Skeletal muscle cell (primary cell): ENCODE results near the gene ADGRG4.
A peak's percentile ranks its signal among the peaks of the same experiment; 100 is the strongest.
"Not testable (repeated sequence)": the region's sequence is repeated elsewhere in the genome, so short reads cannot be mapped to it uniquely, and the experiment has no call there.

Experiments used
- DNase-seq: peaks from one replicate; pipeline ENCODE4 v3.0.0-alpha.2; 2010; ENCODE audit warnings: low read depth
- H3K4me3 ChIP-seq: 2 replicates; pipeline ENCODE4 v1.5.1; 2011; ENCODE audit warnings: low read depth, mild to moderate bottlenecking, control low read depth, low read length, moderate library complexity

Gene ADGRG4, protein sequence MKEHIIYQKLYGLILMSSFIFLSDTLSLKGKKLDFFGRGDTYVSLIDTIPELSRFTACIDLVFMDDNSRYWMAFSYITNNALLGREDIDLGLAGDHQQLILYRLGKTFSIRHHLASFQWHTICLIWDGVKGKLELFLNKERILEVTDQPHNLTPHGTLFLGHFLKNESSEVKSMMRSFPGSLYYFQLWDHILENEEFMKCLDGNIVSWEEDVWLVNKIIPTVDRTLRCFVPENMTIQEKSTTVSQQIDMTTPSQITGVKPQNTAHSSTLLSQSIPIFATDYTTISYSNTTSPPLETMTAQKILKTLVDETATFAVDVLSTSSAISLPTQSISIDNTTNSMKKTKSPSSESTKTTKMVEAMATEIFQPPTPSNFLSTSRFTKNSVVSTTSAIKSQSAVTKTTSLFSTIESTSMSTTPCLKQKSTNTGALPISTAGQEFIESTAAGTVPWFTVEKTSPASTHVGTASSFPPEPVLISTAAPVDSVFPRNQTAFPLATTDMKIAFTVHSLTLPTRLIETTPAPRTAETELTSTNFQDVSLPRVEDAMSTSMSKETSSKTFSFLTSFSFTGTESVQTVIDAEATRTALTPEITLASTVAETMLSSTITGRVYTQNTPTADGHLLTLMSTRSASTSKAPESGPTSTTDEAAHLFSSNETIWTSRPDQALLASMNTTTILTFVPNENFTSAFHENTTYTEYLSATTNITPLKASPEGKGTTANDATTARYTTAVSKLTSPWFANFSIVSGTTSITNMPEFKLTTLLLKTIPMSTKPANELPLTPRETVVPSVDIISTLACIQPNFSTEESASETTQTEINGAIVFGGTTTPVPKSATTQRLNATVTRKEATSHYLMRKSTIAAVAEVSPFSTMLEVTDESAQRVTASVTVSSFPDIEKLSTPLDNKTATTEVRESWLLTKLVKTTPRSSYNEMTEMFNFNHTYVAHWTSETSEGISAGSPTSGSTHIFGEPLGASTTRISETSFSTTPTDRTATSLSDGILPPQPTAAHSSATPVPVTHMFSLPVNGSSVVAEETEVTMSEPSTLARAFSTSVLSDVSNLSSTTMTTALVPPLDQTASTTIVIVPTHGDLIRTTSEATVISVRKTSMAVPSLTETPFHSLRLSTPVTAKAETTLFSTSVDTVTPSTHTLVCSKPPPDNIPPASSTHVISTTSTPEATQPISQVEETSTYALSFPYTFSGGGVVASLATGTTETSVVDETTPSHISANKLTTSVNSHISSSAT (N-terminal part only)

DNA sequence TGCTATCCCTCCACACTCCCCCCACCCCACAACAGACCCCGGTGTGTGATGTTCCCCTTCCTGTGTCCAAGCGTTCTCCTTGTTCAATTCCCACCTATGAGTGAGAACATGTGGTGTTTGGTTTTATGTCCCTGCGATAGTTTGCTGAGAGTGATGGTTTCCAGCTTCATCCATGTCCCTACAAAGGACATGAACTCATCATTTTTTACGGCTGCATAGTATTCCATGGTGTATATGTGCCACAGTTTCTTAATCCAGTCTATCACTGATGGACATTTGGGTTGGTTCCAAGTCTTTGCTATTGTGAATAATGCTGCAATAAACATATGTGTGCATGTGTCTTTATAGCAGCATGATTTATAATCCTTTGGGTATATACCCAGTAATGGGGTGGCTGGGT lies at the start of gene ADGRG4:
Gene ADGRG4 (plus strand): TSS at position 243 of the 400 bp plus-strand sequence. CDS start 7,815 bp downstream, outside the sequence.
- not testable (repeated sequence) for H3K4me3 ChIP-seq, DNase-seq

DNA sequence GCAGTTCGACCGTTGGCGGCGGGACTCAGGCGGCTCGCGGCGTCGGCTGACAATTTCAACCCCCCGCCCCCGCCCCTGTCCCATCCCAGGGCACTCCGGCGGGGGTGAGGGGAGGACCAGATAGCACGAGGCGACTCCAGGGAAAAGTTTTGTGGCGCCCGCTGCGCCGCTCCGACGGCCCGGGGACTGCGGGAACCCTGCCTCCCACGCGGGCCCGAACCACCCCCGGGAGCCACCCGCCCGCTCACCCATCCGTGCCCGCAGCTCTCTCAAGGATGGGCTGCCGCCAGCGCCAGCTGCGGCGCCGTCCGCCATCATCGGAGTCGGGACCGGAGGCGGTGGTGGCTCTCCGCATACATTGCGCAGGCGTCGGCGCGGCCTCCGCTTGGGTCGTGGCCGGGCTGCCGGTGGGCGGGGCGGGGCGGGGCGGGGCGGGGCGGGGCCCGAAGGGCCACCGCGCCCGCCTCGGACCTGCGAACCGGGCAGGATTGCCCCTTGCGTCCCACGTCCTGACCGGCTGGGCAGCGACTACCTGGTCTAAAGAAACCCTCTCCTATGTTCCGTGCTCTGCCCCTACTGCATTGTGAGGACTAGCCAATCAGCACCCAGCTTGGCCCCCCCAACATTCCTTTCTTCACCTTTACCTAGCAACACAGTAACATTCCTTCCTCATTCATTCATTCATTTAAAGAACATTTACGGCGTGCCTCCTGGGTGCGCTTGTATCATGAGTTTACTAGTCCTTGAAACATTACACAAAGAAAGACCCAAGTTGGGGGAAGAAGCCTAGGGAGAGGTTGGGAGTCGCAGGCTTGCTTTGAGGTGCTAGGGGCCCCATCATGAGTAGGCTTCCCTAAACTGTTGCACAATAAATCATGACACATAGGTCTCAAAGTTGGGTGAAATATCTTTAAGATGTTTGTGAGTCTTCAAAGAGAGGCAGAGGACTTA lies 49.4 kb upstream of the ADGRG4 start, which contains the start of gene MAP7D3:
Gene MAP7D3 (minus strand): TSS at position 360 of the 951 bp plus-strand sequence. CDS start 42 bp downstream, at position 318.
- peak within 1 kb of the TSS; percentile 65 for H3K4me3 ChIP-seq
- no peak for DNase-seq

DNA sequence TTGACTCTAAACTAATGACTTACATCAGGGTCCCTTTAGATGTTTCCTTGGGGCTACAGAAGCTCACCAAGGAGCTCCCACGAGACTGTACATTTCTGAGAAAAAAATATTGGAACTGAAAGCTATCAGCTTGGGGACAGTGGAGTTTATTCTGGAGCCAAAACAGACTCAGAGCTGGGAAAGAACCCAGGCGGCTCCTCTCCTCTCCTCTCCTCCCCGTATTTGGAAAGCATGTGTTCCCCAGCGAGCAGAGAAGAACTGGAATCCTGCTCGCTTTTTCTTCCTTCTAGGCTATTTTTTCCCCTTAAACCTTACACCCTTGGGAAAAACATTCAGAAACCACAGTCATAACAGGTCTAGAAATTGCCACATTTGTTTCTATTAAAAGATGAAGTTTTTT lies 45.2 kb upstream of the ADGRG4 start:
- no peak for DNase-seq
- no peak overlapping the region for H3K4me3 ChIP-seq

DNA sequence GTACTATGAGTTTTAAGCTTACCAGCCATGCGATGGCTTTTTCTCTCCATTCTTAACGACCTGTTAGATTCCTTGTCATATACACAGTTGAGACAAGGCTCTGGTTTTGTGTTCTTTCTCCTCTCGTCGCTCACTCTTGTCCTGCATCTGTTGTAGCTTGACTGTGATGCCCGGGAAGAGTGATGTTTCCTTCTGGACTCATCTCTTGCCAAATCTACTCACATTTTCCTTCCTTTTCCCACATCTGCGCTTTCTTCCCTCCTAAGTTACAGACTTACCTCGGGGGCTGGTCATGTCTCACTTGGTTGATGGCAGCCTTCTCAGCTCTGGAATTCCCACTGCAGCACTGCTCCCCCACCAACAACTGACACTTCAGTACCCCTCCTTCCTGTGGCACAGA lies 44.7 kb upstream of the ADGRG4 start:
- H3K4me3 ChIP-seq, result no peak overlapping the region
- no peak for DNase-seq

DNA sequence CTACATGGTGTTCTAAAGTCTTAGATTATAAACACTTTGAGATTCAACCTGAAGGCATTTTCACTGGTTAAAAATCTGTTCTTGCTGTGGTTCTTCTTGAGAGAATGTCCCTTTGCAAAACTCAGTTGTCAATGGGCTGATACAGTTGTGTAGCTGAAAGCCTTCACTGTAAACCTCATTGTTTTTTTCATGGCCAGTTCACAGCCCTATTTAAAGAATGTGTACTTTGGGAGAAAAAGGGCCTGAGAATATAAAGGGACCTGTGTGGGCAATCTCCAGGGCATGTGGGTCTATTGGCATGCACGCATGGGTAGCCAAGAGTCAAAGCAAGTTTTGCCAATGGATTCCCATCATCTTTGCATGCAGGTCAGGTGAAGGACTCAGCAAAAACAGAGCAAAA lies 41.8 kb upstream of the ADGRG4 start:
- no peak for DNase-seq
- H3K4me3 ChIP-seq, result no peak overlapping the region

DNA sequence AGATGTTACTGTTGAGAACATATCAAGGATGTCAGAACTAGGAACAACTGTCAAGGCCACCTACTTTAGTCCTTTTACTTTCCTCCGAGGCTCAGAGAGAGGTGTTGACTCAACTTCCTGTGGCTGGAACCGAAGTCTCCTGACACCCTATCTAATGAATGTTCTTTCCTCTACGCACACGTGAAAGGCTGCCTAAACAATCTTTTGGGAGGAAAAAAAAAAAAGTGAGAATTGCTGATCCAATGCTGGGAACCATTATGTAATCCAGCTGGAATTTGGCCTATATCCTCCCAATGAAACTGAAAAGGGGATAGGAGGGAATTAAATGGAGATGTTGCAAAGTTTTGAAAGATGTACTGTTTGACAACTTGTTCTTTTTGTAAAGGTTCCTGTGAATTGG lies 41.2 kb upstream of the ADGRG4 start:
- peak; percentile 43 for DNase-seq

DNA sequence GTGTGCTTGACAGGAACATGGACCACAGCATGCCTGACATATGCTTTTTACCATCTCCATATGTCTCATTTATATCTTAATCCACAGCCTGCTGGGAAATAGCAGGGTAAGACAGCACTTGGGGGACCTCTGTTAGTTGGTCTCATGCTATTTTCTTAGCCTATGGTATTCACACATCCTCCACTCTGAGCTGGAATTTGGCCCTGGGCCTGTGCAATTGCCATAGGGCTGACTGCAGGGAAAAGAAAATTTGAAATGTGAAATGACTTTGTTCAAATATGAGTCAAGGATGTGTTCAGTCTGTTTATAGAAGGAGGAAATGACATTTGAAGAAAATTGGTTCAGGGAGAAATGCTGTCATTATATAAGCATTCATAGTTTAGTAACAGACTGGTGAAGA lies 40.0 kb upstream of the ADGRG4 start:
- peak; percentile 73 for DNase-seq
- no peak overlapping the region for H3K4me3 ChIP-seq

More for the DNA sequence above, 41.2 kb upstream of the ADGRG4 start:
- no peak overlapping the region for H3K4me3 ChIP-seq

DNA sequence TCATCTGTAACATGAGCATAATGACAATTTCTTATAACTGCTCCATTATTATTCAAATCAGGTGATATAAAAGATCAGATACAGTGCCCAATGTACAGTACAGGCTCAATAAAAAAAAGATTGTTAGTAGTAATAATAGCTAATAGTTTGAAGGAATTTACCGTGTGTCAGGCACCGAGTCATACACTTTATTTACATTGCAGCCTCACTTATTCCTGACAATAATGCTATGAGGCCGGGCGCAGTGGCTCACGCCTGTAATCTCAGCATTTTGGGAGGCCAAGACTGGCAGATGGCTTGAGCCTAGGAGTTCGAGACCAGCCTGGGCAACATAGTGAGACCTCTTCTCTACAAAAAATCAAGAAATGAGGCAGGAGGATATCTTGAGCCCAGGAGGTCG lies 39.4 kb upstream of the ADGRG4 start:
- no peak for DNase-seq
- H3K4me3 ChIP-seq, result no peak overlapping the region

DNA sequence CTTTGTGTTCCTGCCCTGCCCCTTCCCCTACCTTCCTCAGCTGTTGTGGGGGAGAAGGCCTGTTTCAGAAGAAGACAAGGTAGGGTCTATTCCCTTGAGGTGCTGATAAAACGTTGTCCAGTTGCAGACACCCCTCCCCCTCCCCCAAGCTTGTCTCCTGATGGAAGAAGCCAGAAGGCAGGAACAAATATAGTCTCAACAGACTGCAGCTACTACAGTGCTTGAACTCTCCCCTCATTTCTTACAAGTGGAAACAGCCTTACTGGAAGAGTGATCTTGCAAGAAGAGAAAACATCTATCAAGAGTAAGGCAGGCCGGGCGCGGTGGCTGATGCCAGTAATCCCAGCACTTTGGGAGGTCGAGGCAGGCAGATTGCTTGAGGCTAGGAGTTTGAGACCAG lies 38.5 kb upstream of the ADGRG4 start:
- no peak for DNase-seq
- H3K4me3 ChIP-seq, result no peak overlapping the region

DNA sequence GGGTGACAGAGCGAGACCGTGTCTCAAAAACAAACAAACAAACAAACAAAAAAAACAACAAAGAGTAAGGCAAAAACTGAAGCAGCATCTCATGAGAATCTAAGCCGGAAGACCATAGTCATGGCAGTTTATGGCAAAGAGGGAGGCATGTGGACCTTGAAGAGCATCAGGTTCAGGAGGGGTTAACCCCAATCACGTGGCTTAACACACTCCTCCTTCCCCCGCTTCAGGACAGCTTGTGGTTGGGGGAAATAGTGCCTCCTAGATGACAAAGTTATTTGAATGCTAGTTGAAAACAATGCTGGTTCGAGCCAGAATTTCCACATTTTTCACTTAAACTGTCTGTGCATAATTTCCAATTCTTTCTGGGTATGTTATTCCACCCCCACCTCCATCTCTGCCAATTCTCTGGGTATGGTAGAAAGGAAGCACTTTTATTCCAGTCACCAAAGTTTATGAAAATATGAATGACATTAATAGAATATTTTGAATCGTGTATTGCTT lies 37.9 kb upstream of the ADGRG4 start:
- no peak overlapping the region for H3K4me3 ChIP-seq
- DNase-seq, result no peak

DNA sequence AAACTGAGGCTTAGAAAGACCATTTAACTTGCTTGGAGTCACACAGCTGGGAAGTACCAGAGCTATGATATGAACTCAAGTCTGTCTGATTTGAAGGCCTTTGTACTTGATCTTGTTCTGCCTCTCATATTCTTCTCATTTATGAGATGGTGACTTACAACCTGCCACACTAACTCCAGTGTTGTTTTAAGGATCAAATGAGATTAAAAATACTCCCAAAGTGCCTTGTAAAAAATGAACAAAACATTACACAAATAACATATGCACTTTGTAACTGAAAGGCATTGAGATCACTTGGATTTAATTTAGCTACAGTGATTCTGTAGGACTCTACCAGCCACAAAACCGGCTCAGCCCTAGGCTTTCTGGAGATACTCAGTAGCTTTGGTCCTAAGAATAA lies 33.9 kb upstream of the ADGRG4 start:
- DNase-seq, result no peak
- H3K4me3 ChIP-seq, result no peak overlapping the region

DNA sequence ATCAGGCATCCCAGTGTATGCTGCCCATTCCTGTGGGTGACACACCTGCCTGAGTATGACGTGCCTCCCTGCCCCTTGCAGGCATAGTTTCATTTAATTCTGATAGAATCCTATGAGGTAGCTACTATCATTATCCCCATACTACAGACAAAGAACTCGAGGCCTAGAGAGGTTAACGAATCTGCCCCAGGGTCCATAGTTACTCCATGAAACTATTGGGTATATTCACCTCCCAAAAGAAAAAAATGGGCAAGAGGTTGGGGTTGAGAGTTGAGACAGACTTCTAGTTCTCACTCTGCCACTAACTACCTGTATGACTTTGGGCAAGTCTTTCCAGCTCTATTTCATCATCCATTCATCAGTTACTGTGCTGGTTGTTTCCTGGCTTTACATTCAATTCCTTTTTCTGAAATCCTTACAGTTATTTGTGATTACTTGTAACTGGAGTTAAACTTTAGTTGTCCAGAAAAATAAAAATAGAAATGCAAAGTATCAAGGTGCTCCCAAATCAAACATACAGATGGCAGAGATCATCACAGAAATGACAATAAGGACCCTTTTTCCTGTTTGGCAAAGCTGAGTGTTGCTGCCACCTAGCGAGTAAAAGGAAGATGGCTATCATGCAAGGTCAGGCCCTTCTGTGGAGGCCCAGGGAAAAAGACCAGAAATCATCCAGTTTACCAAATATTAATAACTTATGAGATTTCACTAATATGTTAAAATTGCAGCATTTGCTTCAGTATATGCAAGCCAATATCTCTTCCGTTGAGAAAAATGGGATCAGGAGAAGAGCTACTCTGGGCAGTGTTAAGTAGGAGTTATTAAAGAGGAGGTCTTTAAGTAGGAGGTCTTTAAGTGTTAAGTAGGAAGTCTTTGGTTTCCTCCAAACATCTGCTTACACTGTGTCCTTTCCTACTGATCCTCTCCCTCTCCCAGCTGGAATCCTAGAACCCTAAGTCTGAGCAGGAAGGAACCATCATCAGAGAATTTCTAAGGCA lies 32.4 kb upstream of the ADGRG4 start:
- no peak overlapping the region for H3K4me3 ChIP-seq
- no peak for DNase-seq

DNA sequence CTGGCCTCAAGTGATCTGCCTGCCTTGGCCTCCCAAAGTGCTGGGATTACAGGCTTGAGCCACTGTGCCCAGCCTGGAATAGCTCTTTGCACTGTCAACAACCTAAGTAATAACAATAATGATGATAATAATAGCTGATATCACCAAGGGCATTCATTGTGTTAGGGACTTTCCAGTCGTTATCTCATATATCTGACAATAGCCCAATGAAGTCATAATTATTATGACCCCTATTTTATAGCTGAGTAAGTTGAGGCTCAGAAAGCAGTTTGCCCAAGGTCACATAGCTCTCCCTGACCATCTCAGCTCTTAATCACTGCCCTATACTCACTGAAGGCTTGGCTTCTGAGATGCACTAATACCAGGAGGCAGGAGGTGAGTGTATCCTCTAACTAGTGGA lies 30.8 kb upstream of the ADGRG4 start:
- DNase-seq, result no peak
- no peak overlapping the region for H3K4me3 ChIP-seq

DNA sequence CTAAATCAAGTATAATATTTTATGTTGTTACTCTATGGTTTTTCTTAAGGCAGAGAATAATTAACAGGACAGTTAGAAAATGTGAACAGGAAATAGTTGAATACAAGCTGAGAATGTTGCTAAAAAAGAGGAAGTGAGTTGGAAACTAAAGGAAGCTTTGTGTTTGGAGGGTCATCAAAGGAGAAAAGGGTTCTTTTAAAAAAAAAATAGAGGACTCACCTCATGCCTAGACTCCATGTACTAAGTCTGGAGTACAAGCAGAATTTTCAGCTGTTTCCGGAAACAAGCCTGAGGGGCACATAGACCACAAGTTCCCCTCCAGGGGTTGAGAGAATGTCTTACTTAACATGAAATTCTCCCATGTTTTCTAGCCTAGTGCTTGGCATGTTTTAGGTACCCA lies 29.5 kb upstream of the ADGRG4 start:
- H3K4me3 ChIP-seq, result no peak overlapping the region
- no peak for DNase-seq

DNA sequence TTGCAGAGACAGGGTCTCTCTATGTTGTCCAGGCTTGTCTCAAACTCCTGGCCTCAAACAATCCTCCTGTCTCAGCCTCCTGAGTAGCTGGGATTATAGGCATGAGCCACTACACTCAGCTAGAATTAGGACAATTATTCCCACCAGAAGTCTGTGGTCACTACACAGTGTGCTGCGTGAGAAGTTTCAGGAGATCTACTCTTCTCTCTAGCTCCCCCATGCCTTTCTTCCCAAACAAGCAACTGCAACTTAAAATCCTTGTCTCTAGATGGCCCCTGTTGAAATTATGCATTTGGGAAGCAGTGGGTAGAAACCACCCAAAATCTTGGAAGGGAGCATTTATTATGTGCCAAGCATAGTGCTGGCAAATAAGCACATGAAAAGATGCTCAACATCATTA lies 28.4 kb upstream of the ADGRG4 start:
- H3K4me3 ChIP-seq, result no peak overlapping the region
- DNase-seq, result no peak

DNA sequence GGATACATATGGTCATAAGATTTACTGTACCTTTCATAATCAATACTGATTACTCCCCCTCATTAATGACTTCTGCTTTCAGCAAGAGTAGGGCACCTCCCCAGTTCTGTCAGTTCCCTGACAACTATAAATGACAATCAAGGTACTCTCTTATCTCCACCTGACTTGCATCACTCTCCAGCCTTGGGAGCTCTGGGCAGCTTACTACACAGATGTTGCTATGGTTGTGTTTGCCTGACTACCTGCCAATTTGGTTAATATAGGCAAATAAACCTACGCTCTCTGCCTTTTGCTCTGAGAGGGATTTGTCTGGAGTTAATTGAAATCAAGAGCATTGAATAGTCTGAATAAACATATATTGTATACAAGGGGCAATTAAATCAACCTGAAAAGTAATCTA lies 26.8 kb upstream of the ADGRG4 start:
- H3K4me3 ChIP-seq, result no peak overlapping the region
- no peak for DNase-seq

DNA sequence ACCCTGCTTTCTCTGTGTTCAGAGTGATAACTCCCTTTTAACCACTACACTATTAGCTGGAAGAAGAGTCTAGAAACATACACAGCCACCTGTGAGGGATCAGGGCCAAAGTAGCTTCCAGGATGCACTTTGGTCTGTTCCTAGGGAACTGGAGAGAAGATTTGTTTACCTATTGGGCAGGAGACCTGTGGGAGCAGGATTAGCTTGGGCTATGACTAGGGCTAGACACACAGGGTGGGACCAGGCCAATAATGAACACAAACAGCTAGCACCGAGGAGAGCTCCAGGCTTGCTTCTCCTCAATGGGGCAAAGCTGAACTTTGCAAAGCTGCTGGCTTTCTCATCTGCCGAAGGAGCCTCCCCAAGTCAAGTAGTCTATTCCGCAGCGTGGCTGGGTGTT lies 25.2 kb upstream of the ADGRG4 start:
- H3K4me3 ChIP-seq, result no peak overlapping the region
- no peak for DNase-seq
